CD14-positive monocyte (primary cell): Measurements from ENCODE around the gene PNMA1. TPM values are rescaled to one million over a fixed set of nuclear protein-coding genes. Genes with fewer than 3 reads are reported as not detected.

Source experiments
- DNase-seq, 3 donors: peaks; one replicate each; pipeline ENCODE4 v3.0.0-alpha.2; 2011 to 2022
- H2AFZ ChIP-seq: 2 replicates; pipeline ENCODE4 v1.6.0; 2012; ENCODE audit warnings: mild to moderate bottlenecking, low read depth, low read length, inconsistent platforms; ENCODE audit not compliant: insufficient read depth, poor library complexity, severe bottlenecking
- H3K27ac ChIP-seq, 2 donors: 1 replicate in 1 of 2; 2 replicates in 1 of 2; pipeline ENCODE4 v1.5.1; 2012 to 2013; ENCODE audit warnings: low read length in 2 of 2, control low read depth in 1 of 2, inconsistent platforms in 1 of 2, low read depth in 1 of 2, mild to moderate bottlenecking in 1 of 2
- H3K27me3 ChIP-seq, 2 donors: one replicate each; pipeline versions ENCODE4 v1.6.0 to v1.6.1; 2011 to 2013; ENCODE audit warnings: low read length in 2 of 2; ENCODE audit not compliant: control insufficient read depth in 2 of 2, insufficient read depth in 2 of 2
- H3K36me3 ChIP-seq, 2 donors: replicated peaks in 1 of 2; 1 replicate in 1 of 2; 2 replicates in 1 of 2; pipeline versions ENCODE4 v1.5.1 to v1.6.1; 2012 to 2013; ENCODE audit warnings: low read length in 2 of 2, control low read depth in 1 of 2, inconsistent platforms in 1 of 2, mild to moderate bottlenecking in 1 of 2; ENCODE audit not compliant: insufficient read depth in 2 of 2, control insufficient read depth in 1 of 2
- H3K4me1 ChIP-seq, 2 donors: 1 replicate in 1 of 2; 2 replicates in 1 of 2; pipeline versions ENCODE4 v1.5.1 to v1.6.1; 2012 to 2013; ENCODE audit warnings: low read length in 2 of 2, control low read depth in 1 of 2, inconsistent platforms in 1 of 2, mild to moderate bottlenecking in 1 of 2, moderate library complexity in 1 of 2; ENCODE audit not compliant: insufficient read depth in 2 of 2, control insufficient read depth in 1 of 2
- H3K4me2 ChIP-seq: replicated peaks from 2 replicates; pipeline ENCODE3; 2012; ENCODE audit warnings: low read length, moderate library complexity, mild to moderate bottlenecking; ENCODE audit not compliant: poor library complexity, severe bottlenecking; ENCODE audit errors: extremely low read depth
- H3K4me3 ChIP-seq, 3 experiments: fragments of 200-600 bp in 1 of 3; sonication (generic) in 1 of 3; replicated peaks in 1 of 3; 1 replicate in 2 of 3; 2 replicates in 1 of 3; pipeline ENCODE4 v1.5.1; 2011 to 2013; ENCODE audit warnings: low read length in 3 of 3, mild to moderate bottlenecking in 3 of 3, control low read depth in 2 of 3, low read depth in 2 of 3, inconsistent platforms in 1 of 3, moderate library complexity in 1 of 3
- H3K79me2 ChIP-seq: 2 replicates; pipeline ENCODE4 v1.6.0; 2012; ENCODE audit warnings: mild to moderate bottlenecking, control low read depth, inconsistent platforms, low read length, moderate library complexity; ENCODE audit not compliant: insufficient read depth
- H3K9ac ChIP-seq: 2 replicates; pipeline ENCODE4 v1.6.0; 2017; ENCODE audit warnings: low read length, mild to moderate bottlenecking; ENCODE audit not compliant: insufficient read depth, poor library complexity, severe bottlenecking
- H3K9me3 ChIP-seq, 2 donors: replicated peaks in 1 of 2; 1 replicate in 1 of 2; 2 replicates in 1 of 2; pipeline versions ENCODE4 v1.5.1 to v1.6.1; 2012 to 2013; ENCODE audit warnings: low read length in 2 of 2, control low read depth in 1 of 2; ENCODE audit not compliant: control insufficient read depth in 1 of 2, insufficient read depth in 1 of 2
- H4K20me1 ChIP-seq: 2 replicates; pipeline ENCODE4 v1.6.0; 2012; ENCODE audit warnings: mild to moderate bottlenecking, low read length, control low read depth, moderate library complexity; ENCODE audit not compliant: insufficient read depth
- H3K27ac Mint-ChIP-seq, 7 donors: one replicate each; pipeline ENCODE4 v1.8.0; 2020; ENCODE audit warnings: mild to moderate bottlenecking in 7 of 7, mixed read lengths in 7 of 7, moderate library complexity in 6 of 7, inconsistent platforms in 2 of 7
- H3K27me3 Mint-ChIP-seq, 3 donors: one replicate each; pipeline ENCODE4 v1.8.0; 2021 to 2022; ENCODE audit warnings: low read depth in 3 of 3, mild to moderate bottlenecking in 3 of 3, mixed read lengths in 3 of 3, moderate library complexity in 3 of 3, inconsistent platforms in 1 of 3
- H3K36me3 Mint-ChIP-seq, 2 donors: one replicate each; pipeline ENCODE4 v1.8.0; 2020; ENCODE audit warnings: mixed read lengths in 2 of 2, inconsistent platforms in 1 of 2, mild to moderate bottlenecking in 1 of 2
- H3K4me1 Mint-ChIP-seq: one replicate; pipeline ENCODE4 v1.8.0; 2020; ENCODE audit warnings: mild to moderate bottlenecking, mixed read lengths
- H3K4me3 Mint-ChIP-seq, 2 donors: one replicate each; pipeline ENCODE4 v1.8.0; 2020; ENCODE audit warnings: mild to moderate bottlenecking in 2 of 2, mixed read lengths in 2 of 2, moderate library complexity in 1 of 2
- H3K9me3 Mint-ChIP-seq, 7 donors: one replicate each; pipeline ENCODE4 v1.8.0; 2020 to 2022; ENCODE audit warnings: mixed read lengths in 7 of 7, mild to moderate bottlenecking in 6 of 7, moderate library complexity in 6 of 7, inconsistent platforms in 2 of 7
- CTCF ChIP-seq: fragments of 200-600 bp; IDR thresholded peaks from one replicate; pipeline ENCODE4 v1.8.0; 2022; ENCODE audit warnings: antibody characterized with exemption, mild to moderate bottlenecking
- WGBS: methylation state at CpG from one replicate; pipeline ENCODE4 v1.1.5; 2013; ENCODE audit warnings: missing lambda C conversion rate; ENCODE audit not compliant: insufficient coverage; 5-methylcytosine and 5-hydroxymethylcytosine counted together
- intact Hi-C, 2 donors: fragments of 100-400 bp; cut with micrococcal nuclease; formaldehyde crosslinking; loops; one replicate each; pipeline versions ENCODE4 v1.15.0 to v1.15.1; 2023
- polyA plus RNA-seq, 3 donors: library from polyadenylated mRNA; depleted of rRNA in 1 of 3; unstranded in 2 of 3; stranded (reverse) in 1 of 3; fragments of 300-500 nt in 2 of 3; fragments of >200 nt in 1 of 3; fragmentation: Illumina TruSeq in 2 of 3; gene quantifications; 1 replicate in 2 of 3; 2 replicates in 1 of 3; pipeline ENCODE4 v1.2.3, GENCODE V29; 2012 to 2021

PNMA1 gene
- polyA plus RNA-seq, 3 donors, result 2.4 to 6.4 (median 4.4) TPM

- Mint-ChIP-seq H3K27me3 (peaks cover 0 to 2% (median 0%) of the 10 kb centered on the region in 3 donors), H3K36me3 (peaks cover 18 to 25% of the 10 kb centered on the region in 2 donors), H3K27ac (peak overlapping the region; percentile 89 to 97 (median 95)), H3K4me1 (peaks cover 93% of the 10 kb centered on the region), H3K4me3 (peak overlapping the region; percentile 82 to 84), H3K9me3 (no peaks in the 10 kb centered on the region)
- Histone ChIP-seq H3K9me3 (no peaks in the 10 kb centered on the region), H4K20me1 (peaks cover 94% of the 10 kb centered on the region), H3K4me3 (peak overlapping the region; percentile 4 to 69 (median 23)), H3K4me1 (peaks cover 89 to 96% of the 10 kb centered on the region in 2 donors), H3K9ac (peak overlapping the region; percentile 77), H3K27me3 (no peaks in the 10 kb centered on the region), H3K79me2 (peaks cover 99% of the 10 kb centered on the region), H3K36me3 (no peaks in the 10 kb centered on the region), H3K4me2 (peak overlapping the region; percentile 82), H3K27ac (peak overlapping the region; percentile 90 to 98), H2AFZ (no peak overlapping the region)
- DNase-seq, result peak; percentile 80 to 86 (median 82)
- TF ChIP-seq CTCF, result no peak
- 3% methylated on average over 10 of the region's 14 CpGs for WGBS
- intact Hi-C loops, result loop anchor here in 1 of 2 donors (5.0 kb wide), 1 partner anchor 73 kb away; no protein-coding TSS in a partner anchor
Measured at GRCh38 chr14:73753887-73754795, 40.0 kb upstream of the PNMA1 start.

- WGBS, result 1% methylated on average over 9 of the region's 9 CpGs
- peaks cover 87 to 96% of the 10 kb centered on the region in 2 donors for H3K4me1 ChIP-seq
- no peak overlapping the region for H2AFZ ChIP-seq
- H3K4me3 ChIP-seq, result peak overlapping the region in 1 of 3 experiments; percentile 69
- H3K4me2 ChIP-seq, result peak overlapping the region; percentile 82
- Mint-ChIP-seq H3K27me3 (peaks cover 0 to 2% (median 0%) of the 10 kb centered on the region in 3 donors), H3K36me3 (peaks cover 18 to 25% of the 10 kb centered on the region in 2 donors), H3K27ac (peak overlapping the region; percentile 89 to 97 (median 95)), H3K4me3 (peak overlapping the region; percentile 82 to 84), H3K9me3 (no peaks in the 10 kb centered on the region), H3K4me1 (peaks cover 99% of the 10 kb centered on the region)
- TF ChIP-seq CTCF, result no peak
- no peaks in the 10 kb centered on the region for H3K9me3 ChIP-seq
- H4K20me1 ChIP-seq, result peaks cover 100% of the 10 kb centered on the region
- no peaks in the 10 kb centered on the region for H3K27me3 ChIP-seq
- H3K9ac ChIP-seq, result peak overlapping the region; percentile 77
- H3K79me2 ChIP-seq, result peaks cover 99% of the 10 kb centered on the region
- peak in 2 of 3 donors; percentile 40 to 51 for DNase-seq
- intact Hi-C loops, result loop anchor here in 1 of 2 donors (5.0 kb wide), 1 partner anchor 74 kb away; no protein-coding TSS in a partner anchor
- H3K36me3 ChIP-seq, result no peaks in the 10 kb centered on the region
- peak overlapping the region; percentile 90 to 98 for H3K27ac ChIP-seq
Measured at GRCh38 chr14:73753124-73753886, 39.1 kb upstream of the PNMA1 start.
